K562 (cell line): ENCODE measurements around the gene TPGS1. TPM values are rescaled to one million over a fixed set of nuclear protein-coding genes. Genes with fewer than 3 reads are reported as not detected.

Experiments used
- ARNT ChIP-seq, 2 experiments: fragments of 450-650 bp; IDR thresholded peaks; 2 replicates each; pipeline ENCODE4 v1.6.1; 2016; ENCODE audit warnings: mild to moderate bottlenecking in 1 of 2
- BACH1 ChIP-seq: fragments of 200-800 bp; sonication (Bioruptor generic); IDR thresholded peaks from 2 replicates; pipeline ENCODE4 v1.6.1; 2016; ENCODE audit warnings: missing genetic modification characterization, missing compliant biosample characterization
- CAMTA2 ChIP-seq: fragments of 250-450 bp; sonication (Bioruptor Pico); conservative IDR thresholded peaks from 2 replicates; pipeline ENCODE4 v1.5.1; 2022
- CBX1 ChIP-seq: sonication (generic); IDR thresholded peaks from 2 replicates; pipeline ENCODE4 v1.6.1; 2016; ENCODE audit warnings: antibody characterized with exemption, low read depth, mild to moderate bottlenecking
- CBX2 ChIP-seq: fragments of 200-600 bp; sonication (generic); IDR thresholded peaks from one replicate; pipeline ENCODE4 v1.6.1; 2012; ENCODE audit warnings: mild to moderate bottlenecking, low read length, inconsistent platforms; ENCODE audit not compliant: insufficient read depth, poor library complexity, severe bottlenecking
- CCNT2 ChIP-seq: IDR thresholded peaks from 2 replicates; pipeline ENCODE4 v1.6.1; 2011; ENCODE audit warnings: borderline replicate concordance, low read depth, mild to moderate bottlenecking, moderate library complexity, mixed read lengths, low read length; ENCODE audit not compliant: insufficient read length; ENCODE audit errors: extremely low read depth
- CHD4 ChIP-seq: fragments of 200-600 bp; sonication (generic); IDR thresholded peaks from 3 replicates; pipeline ENCODE4 v1.6.1; 2012; ENCODE audit warnings: low read depth, mild to moderate bottlenecking, mixed read lengths, low read length, inconsistent platforms; ENCODE audit not compliant: insufficient read depth, insufficient replicate concordance, poor library complexity, severe bottlenecking
- DIDO1 ChIP-seq: fragments of 450-650 bp; IDR thresholded peaks from 2 replicates; pipeline ENCODE4 v1.6.1; 2016; ENCODE audit warnings: low read depth, missing biosample characterization, missing genetic modification characterization
- EZH2 ChIP-seq: IDR thresholded peaks from 2 replicates; pipeline ENCODE4 v1.6.1; 2012; ENCODE audit warnings: low read depth, mild to moderate bottlenecking, inconsistent platforms, low read length, borderline replicate concordance
- LARP7 ChIP-seq: fragments of 450-650 bp; IDR thresholded peaks from 2 replicates; pipeline ENCODE4 v1.6.1; 2016
- NFRKB ChIP-seq: fragments of 450-650 bp; IDR thresholded peaks from 2 replicates; pipeline ENCODE4 v1.6.1; 2016; ENCODE audit warnings: low read depth
- NRF1 ChIP-seq, 2 experiments: fragments of 450-650 bp; IDR thresholded peaks in 1 of 2; conservative IDR thresholded peaks in 1 of 2; 2 replicates each; pipeline ENCODE4 v1.6.1; 2014; ENCODE audit warnings: mild to moderate bottlenecking in 2 of 2
- PREB ChIP-seq: sonication (generic); formaldehyde crosslinking; IDR thresholded peaks from 2 replicates; pipeline ENCODE4 v1.8.1; 2023; ENCODE audit warnings: mild to moderate bottlenecking, missing genetic modification reagents
- SIRT6 ChIP-seq: IDR thresholded peaks from one replicate; pipeline ENCODE4 v1.6.1; 2012; ENCODE audit warnings: low read depth, mild to moderate bottlenecking, control low read depth, inconsistent platforms, low read length, moderate library complexity
- THRAP3 ChIP-seq: fragments of 450-650 bp; IDR thresholded peaks from 2 replicates; pipeline ENCODE4 v1.6.1; 2016; ENCODE audit warnings: mild to moderate bottlenecking, inconsistent platforms, borderline replicate concordance
- VEZF1 ChIP-seq: fragments of 200-800 bp; sonication (Bioruptor generic); IDR thresholded peaks from 2 replicates; pipeline ENCODE4 v1.6.1; 2017; ENCODE audit warnings: missing genetic modification characterization, missing compliant biosample characterization
- ZFP1 ChIP-seq: fragments of 450-650 bp; formaldehyde crosslinking; IDR thresholded peaks from 2 replicates; pipeline ENCODE4 v1.4.0; 2020; ENCODE audit warnings: mild to moderate bottlenecking, mixed read lengths
- ZNF609 ChIP-seq: sonication (generic); formaldehyde crosslinking; IDR thresholded peaks from 2 replicates; pipeline ENCODE4 v1.8.1; 2023; ENCODE audit warnings: missing genetic modification reagents, mild to moderate bottlenecking, borderline replicate concordance
- ZNF695 ChIP-seq: fragments of 450-650 bp; formaldehyde crosslinking; IDR thresholded peaks from 2 replicates; pipeline ENCODE4 v1.4.0; 2020; ENCODE audit warnings: mild to moderate bottlenecking, moderate library complexity
- polyA plus RNA-seq, 8 experiments: library from polyadenylated mRNA; depleted of rRNA in 4 of 8; stranded (reverse) in 5 of 8; unstranded in 3 of 8; fragments of >200 nt; fragmentation: Nextera tagmentation in 2 of 8; fragmentation: Illumina TruSeq in 1 of 8; extraction: Ambion mirVana in 2 of 8; extraction: Trizol in 1 of 8; gene quantifications; 2 replicates each; pipeline versions ENCODE4 v1.2.1 to v1.2.3, GENCODE V29; 2011 to 2014; ENCODE audit warnings: inconsistent platforms in 1 of 8, missing spikeins in 1 of 8
- total RNA-seq, 7 experiments: library from RNA; depleted of rRNA in 6 of 7; stranded (reverse); fragments of >200 nt in 6 of 7; fragmentation: Illumina TruSeq in 2 of 7; extraction: Trizol in 2 of 7; gene quantifications; 2 replicates each; pipeline versions ENCODE4 v1.2.1 to v1.2.3, GENCODE V29; 2011 to 2021; ENCODE audit warnings: low replicate concordance in 1 of 7
- TF ChIP-seq, protein P1 (sequence below): fragments of 250-450 bp; sonication (Bioruptor Pico); IDR thresholded peaks from 2 replicates; pipeline ENCODE4 v1.8.0; 2021; ENCODE audit warnings: borderline replicate concordance, mild to moderate bottlenecking, moderate library complexity; ENCODE audit not compliant: poor library complexity, severe bottlenecking

Gene TPGS1
- total and polyA plus RNA-seq, 9 of the 15 experiments (the other 6 are each of a cell fraction or from before 2014, with no cell fraction given): 0.30 to 31.6 (median 1.2) TPM; not detected in 2

DNA sequence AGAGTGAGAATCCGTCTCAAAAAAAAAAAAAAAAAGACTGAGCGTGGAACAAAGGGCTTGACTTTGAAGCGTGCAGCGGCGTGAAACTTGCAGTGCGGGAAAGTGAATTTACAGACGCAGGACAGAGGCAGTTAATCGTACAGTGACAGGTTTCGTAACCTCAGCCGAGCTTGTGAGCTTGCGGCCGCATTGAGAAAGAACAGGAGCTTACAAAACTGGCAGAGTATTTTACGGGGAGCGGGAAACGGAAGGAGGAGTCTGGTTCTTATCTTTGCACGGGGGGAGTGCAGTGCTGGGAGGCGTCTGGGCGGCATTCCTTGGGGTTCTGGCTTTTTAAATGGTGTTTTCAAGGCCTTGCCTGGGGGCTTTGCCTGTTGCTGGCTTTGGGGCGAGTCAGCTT, 59.1 kb downstream of the TPGS1 start (continued):
- TF ChIP-seq BACH1 (tag) (no peak), NRF1 (conservative IDR thresholded peaks at IDR 0.05 in 1 of 2, IDR thresholded peaks at IDR 0.05 in 1 of 2) (peak; percentile 26 to 36; a peak in 2 of 4 replicates), CHD4 (no peak), ZFP1 (CRISPR knock-in tag) (no peak), CBX1 (no peak), VEZF1 (CRISPR knock-in tag) (peak; percentile 98), THRAP3 (no peak), CAMTA2 (CRISPR knock-in tag) (no peak), SIRT6 (no peak), ZNF609 (CRISPR knock-in tag) (no peak), ZNF695 (CRISPR knock-in tag) (no peak), LARP7 (no peak), EZH2 (no peak), CCNT2 (no peak), ARNT (IDR thresholded peaks at IDR 0.05) (0 out of 4 replicates have a peak, but pooled peaks of 1 of the 2 experiments have one; percentile 24), CBX2 (no peak), DIDO1 (no peak), NFRKB (no peak), PREB (no peak)
- TF ChIP-seq, protein P1, sequence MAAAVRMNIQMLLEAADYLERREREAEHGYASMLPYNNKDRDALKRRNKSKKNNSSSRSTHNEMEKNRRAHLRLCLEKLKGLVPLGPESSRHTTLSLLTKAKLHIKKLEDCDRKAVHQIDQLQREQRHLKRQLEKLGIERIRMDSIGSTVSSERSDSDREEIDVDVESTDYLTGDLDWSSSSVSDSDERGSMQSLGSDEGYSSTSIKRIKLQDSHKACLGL (CRISPR knock-in tag): no peak
